Stimulated activated CD4-positive, alpha-beta T cell treated with anti-CD3 and anti-CD28 coated beads, Interleukin-4, amount 100 ng/mL, for 48 hours (primary cell): ENCODE data around the gene SPECC1L.
"Not testable (repeated sequence)": the region's sequence is repeated elsewhere in the genome, so short reads cannot be mapped to it uniquely, and the experiment has no call there.

Experiments
- DNase-seq, 2 donors: peaks; one replicate each; pipeline ENCODE4 v3.0.0-alpha.2; 2020; ENCODE audit warnings: low read depth in 2 of 2

Gene SPECC1L

DNA sequence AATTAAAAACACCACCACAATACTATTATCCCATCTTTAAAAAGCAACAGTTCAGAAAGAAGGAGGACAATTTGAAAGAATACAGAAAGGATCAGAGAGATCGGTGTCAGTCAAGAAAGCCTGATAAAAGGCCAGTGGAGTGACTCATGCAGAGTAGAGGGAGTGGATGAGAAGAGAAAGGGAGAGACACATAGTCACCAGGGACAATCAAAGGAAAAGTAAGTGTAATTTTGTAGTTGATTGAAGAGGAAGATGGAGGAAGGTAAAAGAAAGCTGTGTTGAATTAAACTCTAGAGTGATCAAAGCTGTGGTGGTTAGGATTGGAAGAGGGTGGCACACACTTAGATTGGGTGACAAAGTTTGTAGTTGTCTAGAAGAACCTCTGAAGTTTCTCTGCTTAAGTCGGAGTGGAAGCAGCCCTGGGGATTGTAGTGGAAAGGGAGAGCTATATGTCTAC is 14.1 kb downstream of the SPECC1L start:
- no peak for DNase-seq

DNA sequence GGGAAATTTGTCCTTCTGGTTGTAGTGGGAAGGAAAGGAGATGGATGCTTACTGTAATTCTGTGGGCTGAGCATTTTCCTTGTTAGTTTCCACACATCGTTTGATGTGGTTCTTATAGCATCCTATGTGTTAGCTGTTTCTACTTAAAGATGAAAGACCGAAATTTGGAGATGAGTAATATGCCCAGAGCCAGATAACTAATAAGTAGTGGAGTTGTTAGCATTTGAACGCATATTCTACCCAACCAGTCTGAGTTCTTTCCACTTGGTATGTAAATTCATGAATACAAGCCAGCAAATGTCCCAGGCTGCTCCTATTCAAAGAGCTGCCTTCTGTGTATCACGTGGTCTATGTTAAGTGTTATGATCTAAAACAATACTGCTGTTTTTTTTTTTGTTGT is 14.6 kb downstream of the SPECC1L start:
- no peak for DNase-seq

DNA sequence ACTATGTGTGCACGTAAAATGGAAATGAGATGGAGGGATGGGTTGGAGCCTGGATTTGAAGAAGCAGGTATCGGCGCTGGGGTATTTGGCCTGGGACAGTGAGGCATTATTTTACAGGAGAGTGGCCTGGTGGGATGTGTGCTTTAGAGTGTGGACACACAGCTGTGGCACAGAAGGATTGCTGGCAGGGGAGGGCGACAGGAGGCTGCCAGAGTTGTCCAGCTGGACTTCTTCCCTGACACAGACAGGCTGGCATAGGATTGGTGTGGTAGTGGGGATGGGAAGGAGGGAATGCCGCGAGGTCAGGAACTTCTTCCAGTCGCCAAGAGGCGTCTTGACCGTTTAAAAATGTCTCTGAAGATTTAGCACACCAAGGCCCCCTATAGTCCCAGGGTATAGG is 16.6 kb downstream of the SPECC1L start:
- DNase-seq: not testable (repeated sequence)

DNA sequence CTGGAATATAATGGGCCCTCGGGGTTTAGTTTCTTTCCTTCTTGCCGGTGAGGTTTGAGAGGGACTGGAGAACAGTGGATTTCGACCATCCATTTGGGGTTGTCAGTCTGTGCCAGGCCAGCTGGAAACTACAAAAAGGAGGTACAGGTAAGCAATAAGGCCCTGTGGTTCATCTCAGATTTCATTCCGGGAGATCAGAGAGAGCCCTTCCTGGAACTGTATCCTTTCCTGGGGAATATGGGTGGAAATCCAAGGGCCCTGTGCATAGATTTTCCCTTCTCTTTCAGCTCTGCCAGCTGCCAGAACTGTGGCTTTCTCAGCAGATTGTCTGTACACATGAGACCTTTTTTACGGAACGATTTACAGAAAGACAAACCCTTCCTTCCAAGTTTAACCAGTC is 17.2 kb downstream of the SPECC1L start:
- DNase-seq: not testable (repeated sequence)

DNA sequence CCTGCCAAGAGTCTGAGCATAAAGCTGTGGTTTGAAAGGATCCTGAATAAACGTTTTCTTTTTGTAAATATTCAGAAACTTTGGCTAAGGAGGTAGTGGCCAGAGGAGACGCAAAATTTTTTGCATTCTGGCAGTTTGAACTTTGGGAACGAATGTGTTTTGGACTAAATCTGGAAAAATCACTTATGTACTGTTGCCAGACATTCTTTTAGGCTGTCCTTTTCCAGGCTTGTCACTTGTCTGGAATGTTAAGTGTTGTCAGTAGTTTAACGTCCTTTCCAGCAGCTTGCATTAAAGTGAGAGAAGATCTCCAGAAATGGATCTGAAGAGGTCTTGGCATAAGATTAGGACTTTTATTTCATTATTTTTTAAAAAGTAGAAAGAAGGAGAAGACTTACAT is 18.5 kb downstream of the SPECC1L start:
- no peak for DNase-seq

DNA sequence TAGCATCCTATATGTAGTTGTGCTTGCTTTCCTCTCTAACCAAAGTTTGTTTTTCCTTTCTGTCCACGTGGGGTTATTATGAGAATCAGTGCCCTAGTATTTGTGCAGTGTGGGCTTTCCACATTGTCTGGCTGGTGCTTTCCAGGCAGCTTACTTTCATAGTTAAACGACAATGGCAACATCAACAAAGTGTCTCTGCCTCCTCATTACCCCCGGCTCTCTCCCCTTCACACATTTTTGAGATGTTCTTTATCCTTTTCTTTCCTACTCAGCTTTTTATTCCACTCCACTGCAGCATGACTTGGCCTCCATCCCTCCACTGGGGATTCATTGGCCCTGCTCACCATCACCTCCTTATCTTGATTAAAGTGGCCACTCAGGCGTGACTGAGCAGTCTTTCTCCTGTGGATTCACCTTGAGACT is 19.1 kb downstream of the SPECC1L start:
- DNase-seq: no peak

DNA sequence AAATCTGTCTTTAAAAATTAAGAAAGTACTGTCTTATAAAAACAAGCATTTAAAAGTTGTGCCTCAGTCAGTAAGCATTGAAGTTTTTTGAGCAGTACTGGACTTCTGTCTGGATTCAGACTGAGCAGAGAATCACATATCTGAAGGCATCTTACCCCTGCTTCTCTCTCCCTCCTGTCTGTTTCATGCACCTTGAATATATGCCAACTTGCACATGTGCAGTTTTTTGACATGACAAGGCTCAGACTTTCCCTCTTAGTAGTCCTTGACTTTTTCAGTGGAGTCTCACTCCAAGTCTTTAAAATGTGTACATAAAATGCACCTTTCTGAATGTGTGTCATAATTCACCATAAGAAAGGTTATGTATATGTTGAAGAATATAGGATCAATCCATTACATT is 19.8 kb downstream of the SPECC1L start:
- DNase-seq: no peak

DNA sequence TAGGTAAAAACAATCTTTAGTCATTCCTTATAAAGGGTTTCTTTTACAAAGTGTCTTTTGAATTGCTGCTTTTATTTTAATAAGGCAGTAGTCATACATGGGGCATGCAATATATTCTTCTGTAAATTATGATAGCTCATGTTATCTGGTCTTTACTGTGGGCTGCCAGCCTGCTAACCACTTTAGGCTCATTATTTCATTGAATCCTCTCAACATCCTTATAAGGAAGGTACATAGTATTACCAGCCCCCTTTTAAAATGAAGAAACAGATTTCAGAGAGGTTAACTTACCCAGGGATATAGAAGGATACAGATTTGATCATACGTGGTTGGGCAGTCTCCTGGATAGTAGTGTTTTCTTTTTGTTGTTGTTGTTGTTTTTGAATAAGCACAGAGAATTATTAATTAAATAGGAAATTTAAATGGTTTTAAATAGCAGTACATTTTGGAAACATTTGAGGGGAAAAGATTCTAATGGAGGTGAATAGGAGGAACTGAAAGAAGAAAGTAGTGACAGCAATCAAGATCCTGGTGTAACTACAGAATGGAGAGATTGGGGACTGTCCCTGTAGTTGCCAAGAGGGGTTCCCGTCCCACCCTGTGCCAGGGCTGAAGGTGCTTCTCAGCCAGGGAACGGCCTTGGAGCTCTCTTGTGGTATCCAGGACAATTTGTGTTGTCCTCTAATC is 21.0 kb downstream of the SPECC1L start:
- DNase-seq: no peak

DNA sequence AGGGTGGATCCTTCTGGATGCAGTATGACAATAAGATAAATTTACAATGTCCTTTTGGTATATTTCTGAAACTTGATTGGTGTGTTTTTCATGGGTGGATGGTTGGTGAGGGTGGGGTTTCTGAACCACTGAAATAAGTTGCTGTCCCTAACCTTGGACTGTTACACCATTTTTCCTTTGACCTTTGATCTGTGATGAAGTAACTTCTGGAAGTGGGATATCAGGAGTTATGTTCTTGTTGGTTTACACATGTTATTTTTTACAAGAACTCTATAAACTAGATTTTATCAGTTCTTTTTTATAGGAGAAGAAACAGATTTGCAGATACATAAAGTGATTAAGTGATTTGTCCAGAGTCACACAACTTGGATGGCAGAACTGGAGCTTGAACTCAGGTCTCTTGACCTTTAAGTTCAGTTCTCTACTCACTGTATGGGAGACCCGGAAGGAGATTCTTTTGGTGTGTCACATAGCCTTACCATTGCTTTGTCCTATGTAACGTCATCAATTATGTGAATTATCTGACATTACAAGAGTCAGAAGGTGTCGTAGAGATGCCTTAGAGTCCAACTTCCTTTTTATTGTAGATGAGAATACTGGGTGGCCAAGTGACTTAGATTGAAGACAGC is 21.7 kb downstream of the SPECC1L start:
- DNase-seq: not testable (repeated sequence)

DNA sequence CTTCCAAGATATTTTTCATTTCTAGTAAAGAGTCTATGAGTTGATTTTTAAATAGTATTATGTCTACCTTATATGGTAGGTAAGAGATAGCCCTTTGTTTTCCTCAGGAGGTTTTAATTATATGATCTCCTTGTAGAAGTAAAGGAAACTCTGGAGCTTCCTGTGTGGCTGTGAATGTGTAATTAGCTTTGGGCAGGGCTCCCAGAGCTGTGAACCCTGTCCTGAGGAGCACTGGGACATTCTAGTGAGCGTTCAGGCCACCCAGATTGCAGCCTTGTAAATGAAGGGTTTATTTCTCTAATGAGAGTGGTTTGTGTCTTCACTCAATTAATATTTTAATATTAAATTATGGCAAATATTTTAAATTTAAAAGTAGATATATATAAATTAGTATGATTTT is 24.3 kb downstream of the SPECC1L start:
- not testable (repeated sequence) for DNase-seq

DNA sequence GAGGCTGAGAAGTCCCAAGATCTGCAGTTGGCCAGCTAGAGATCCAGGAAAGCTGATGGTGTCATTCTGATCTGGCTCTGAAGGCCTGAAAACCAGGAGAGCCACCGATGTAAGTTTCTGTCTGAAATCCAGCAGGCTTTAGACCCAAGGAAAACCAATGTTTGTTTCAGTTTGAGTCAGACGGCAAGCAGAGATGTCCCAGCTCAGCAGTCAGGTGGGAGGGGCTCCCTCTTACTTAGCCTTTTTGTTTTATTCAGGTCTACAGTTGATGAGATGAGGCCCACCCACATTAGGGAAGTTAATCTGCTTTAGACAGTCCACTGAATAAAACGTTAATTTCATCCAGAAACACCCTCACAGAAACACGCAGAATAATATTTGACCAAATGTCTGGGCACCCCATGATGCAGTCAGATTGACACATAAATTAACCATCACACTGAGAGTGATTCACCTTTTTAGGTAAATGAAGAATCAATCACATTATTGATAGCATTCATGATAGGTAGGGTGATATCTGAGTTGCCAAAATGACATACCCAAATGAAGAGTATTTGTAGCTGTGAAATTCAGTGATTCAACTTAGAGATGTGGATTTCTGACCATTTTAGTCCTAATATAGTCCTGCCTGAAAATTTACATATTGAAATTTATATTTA is 28.0 kb downstream of the SPECC1L start:
- DNase-seq: not testable (repeated sequence)

DNA sequence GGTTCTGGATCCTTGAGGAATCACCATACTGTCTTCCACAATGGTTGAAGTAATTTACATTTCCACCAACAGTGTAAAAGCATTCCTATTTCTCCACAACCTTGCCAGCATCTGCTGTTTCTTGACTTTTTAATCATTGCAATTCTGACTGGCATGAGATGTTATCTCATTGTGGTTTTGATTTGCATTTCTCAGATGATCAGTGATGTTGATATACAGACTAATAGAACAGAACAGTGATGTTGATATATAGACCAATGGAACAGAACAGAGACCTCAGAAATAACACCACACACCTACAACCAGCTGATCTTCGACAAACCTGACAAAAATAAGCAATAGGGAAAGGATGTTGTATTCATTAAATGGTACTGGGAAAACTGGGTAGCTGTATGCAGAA is 29.9 kb downstream of the SPECC1L start:
- DNase-seq: not testable (repeated sequence)

DNA sequence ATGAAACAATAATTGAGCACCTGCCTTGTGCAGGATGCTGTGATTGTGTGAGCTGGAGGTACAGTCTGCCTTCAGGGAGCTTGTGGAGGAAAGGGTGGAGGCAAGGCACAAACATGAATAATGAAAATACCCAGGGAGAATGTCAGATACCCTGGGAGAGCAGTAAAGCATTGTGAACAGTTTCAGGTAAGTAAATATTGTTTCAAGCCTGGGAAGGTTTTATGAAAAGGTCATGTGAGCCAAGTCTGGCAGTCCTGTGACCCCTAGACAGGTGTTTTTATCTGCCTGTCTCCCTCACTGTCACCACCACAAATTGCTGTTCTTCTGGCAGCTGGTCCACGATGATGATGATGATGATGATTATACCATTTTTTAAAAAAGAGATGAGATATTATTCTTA is 32.0 kb downstream of the SPECC1L start:
- no peak for DNase-seq

DNA sequence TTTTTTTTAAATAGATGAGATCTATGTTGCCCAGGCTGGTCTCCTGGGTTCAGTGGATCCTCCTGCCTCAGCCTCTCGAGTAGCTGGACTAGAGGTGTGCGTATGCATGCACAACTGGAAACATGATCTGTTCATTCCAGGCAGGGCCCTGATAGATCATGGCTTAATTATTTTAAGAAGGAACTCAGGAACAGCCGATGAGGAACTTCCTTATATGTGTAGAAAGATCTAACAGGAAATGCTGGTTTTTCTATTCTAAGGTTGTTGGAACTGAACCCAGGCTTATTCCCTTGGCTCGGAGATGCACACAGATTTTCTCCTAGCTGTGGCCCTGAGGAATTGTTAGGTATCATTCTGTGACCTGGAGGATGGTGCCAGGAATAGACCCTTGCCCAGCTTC is 32.4 kb downstream of the SPECC1L start:
- no peak for DNase-seq

DNA sequence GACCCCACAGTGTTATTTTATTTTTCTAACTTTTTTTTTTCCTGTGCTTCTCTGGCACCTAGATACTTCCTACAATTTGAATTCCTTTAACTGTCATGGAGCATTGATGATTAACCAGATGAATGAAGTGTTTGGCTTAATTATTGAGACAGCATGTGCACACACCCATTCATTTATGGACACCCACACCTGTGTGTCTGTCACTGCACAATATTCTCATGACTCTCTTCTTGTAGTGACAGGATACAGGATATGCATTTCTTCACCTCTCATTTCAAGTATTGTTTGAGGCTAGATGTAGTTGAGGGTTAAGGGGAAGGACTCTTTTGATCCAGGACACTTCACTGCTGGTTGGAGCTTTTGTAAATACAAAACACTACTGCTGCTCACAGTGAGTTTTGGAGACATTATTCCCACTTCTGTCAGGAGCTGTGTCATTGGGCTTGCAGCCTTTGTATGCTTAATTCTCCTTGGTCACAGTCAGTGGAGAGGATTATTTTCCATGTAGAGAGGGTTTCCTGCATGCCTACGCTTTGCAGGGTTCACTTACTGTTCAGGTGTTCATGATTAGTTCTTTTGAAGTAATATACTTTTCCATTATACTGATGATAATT is 33.5 kb downstream of the SPECC1L start:
- DNase-seq: no peak

DNA sequence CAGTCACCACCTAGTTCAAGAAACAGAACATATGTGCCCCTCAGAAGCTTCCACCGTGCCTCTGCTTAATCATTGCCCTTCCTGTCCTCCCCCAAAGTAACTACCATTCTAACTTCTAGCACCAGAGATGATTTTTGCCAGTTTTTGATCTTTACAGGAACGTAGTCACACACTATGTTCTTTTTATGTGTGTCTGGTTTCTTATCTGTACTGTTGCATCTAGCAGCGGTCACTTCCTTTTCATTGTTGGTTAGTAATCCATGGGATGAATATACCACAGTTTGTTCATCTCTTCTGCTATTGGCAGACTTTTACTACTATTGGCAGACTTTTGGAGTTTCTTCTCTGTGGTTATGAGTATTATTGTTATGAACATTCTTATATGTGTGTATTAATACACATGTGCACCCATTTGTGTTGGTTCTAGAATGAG is 34.6 kb downstream of the SPECC1L start:
- no peak for DNase-seq

DNA sequence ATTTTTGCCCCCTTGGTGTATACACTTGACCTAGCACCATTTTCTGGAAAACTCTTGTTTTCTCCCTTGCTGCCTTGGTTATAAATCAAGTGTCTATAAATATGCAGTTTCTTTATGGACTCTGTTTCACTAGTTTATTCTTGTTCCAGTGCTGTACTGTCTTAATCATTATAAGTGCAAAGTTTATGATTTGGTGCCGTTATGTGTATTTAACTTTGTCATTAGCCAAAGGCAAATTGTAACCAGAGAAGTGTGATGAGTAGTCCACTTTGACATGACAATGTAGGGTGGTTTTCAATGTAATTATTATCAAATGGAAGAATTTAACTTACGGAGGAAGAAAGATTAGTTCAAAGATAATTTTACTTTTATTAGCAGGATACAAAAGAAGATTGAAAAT is 40.3 kb downstream of the SPECC1L start:
- no peak for DNase-seq

DNA sequence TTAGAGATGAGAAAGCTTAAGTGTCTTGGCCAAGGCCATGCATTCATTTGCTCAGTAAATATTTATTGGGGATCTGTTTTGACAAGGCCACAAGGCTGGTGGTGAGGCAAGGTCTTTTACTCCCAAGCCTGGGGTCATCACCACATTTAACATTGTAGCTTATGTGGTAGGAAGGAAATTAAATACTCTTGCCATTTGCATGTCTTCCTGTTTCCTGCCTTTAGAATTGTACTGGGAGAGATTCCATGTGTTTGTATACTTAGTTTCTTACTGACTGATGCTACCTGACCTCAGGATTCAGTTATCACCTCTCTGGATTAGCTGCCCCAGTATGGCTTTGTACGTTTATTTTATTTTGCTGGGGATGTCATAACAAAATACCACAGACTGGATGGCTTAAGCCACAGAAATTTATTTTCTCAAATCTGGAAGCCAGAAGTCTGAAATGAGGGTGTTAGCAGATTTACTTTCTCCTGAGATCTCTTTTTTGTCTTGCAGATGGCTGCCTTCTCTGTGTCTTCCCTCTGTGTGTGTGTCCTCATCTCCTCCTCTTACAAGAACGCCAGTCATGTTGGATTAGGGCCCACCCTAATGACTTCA is 44.8 kb downstream of the SPECC1L start:
- no peak for DNase-seq

DNA sequence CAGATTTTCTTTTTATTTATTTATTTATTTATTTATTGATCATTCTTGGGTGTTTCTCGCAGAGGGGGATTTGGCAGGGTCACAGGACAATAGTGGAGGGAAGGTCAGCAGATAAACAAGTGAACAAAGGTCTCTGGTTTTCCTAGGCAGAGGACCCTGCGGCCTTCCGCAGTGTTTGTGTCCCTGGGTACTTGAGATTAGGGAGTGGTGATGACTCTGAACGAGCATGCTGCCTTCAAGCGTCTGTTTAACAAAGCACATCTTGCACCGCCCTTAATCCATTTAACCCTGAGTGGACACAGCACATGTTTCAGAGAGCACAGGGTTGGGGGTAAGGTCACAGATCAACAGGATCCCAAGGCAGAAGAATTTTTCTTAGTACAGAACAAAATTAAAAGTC is 45.6 kb downstream of the SPECC1L start:
- DNase-seq: not testable (repeated sequence)

DNA sequence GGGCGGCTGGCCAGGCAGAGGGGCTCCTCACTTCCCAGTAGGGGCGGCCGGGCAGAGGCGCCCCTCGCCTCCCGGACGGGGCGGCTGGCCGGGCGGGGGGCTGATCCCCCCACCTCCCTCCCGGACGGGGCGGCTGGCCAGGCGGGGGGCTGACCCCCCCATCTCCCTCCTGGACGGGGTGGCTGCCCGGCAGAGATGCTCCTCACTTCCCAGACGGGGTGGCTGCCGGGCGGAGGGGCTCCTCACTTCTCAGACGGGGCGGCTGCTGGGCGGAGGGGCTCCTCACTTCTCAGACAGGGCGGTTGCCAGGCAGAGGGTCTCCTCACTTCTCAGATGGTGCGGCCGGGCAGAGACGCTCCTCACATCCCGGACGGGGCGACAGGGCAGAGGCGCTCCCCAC is 46.9 kb downstream of the SPECC1L start:
- DNase-seq: not testable (repeated sequence)

DNA sequence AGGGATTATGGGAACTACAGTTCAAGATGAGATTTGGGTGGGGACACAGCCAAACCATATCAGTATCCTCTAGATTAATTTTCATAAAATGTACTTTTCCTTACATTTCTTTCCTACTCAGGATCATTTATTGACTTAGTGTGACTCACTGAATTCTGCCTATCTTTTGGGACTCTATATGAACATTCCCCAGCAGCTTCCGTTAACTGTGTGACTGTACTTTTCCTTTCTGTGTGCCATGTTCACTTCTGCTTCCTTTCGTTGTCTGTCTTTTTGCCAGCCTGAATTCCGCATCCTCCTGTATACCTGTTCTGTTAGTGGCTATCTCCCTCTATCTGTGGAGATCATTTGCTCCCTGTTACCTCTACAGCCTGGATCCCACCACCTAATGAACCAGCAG is 48.8 kb downstream of the SPECC1L start:
- DNase-seq: no peak

DNA sequence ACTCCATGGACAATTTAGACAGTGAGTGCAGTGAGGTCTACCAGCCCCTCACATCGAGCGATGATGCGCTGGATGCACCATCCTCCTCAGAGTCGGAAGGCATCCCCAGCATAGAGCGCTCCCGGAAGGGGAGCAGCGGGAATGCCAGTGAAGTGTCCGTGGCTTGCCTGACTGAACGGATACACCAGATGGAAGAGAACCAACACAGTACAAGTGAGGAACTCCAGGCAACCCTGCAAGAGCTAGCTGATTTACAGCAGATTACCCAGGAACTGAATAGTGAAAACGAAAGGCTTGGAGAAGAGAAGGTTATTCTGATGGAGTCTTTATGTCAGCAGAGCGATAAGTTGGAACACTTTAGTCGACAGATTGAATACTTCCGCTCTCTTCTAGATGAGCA is 51.4 kb downstream of the SPECC1L start:
- DNase-seq: no peak
